MCF 10A (cell line): ENCODE results near the gene CXCL8. TPM values are rescaled to one million over a fixed set of nuclear protein-coding genes. Genes with fewer than 3 reads are reported as not detected.
"Not testable (repeated sequence)": the region's sequence is repeated elsewhere in the genome, so short reads cannot be mapped to it uniquely, and the experiment has no call there.

ENCODE experiments used
- Bru-seq: library from RNA; stranded (reverse); fragments of 400-500 nt; gene quantifications from one replicate; lab custom pipeline; 2021; lab: Mats Ljungman, UMichigan
- BruChase-seq, 2 experiments: library from RNA; stranded (reverse); fragments of 400-500 nt; gene quantifications; one replicate each; lab custom pipeline; 2021; lab: Mats Ljungman, UMichigan
- BruUV-seq: library from RNA; stranded (reverse); fragments of 400-500 nt; replicated peaks from 2 replicates; lab custom pipeline; 2021; lab: Mats Ljungman, UMichigan
- CTCF ChIA-PET: fragments of 300-600 bp; sonication (Branson Sonifier 250); formaldehyde crosslinking; extraction: SDS; loops from one replicate; lab custom pipeline; 2021; ENCODE audit warnings: antibody characterized with exemption, inconsistent platforms; lab: Yijun Ruan, JAX
- POLR2A ChIA-PET: fragments of 300-600, 350-650 bp; sonication (Branson Sonifier 250); formaldehyde crosslinking; extraction: SDS; loops from one replicate; lab custom pipeline; 2020; ENCODE audit warnings: antibody characterized with exemption, inconsistent platforms; lab: Yijun Ruan, JAX
- DNase-seq: peaks from one replicate; pipeline ENCODE4 v3.0.0-alpha.2; 2018; ENCODE audit not compliant: unreplicated experiment
- H3K27ac Mint-ChIP-seq: one replicate; pipeline ENCODE4 v1.8.0; 2022; ENCODE audit warnings: mild to moderate bottlenecking, low read depth, mixed read lengths; ENCODE audit not compliant: unreplicated experiment
- H3K27me3 Mint-ChIP-seq: one replicate; pipeline ENCODE4 v1.8.0; 2022; ENCODE audit warnings: mixed read lengths; ENCODE audit not compliant: insufficient read depth, unreplicated experiment
- H3K36me3 Mint-ChIP-seq: one replicate; pipeline ENCODE4 v1.8.0; 2022; ENCODE audit warnings: mild to moderate bottlenecking, moderate library complexity, mixed read lengths; ENCODE audit not compliant: insufficient read depth, unreplicated experiment
- H3K4me1 Mint-ChIP-seq: one replicate; pipeline ENCODE4 v1.8.0; 2022; ENCODE audit warnings: mixed read lengths; ENCODE audit not compliant: insufficient read depth, unreplicated experiment
- H3K4me3 Mint-ChIP-seq: one replicate; pipeline ENCODE4 v1.8.0; 2022; ENCODE audit warnings: mild to moderate bottlenecking, moderate library complexity, mixed read lengths; ENCODE audit not compliant: unreplicated experiment
- H3K9me3 Mint-ChIP-seq: one replicate; pipeline ENCODE4 v1.8.0; 2022; ENCODE audit warnings: mixed read lengths; ENCODE audit not compliant: unreplicated experiment
- CTCF ChIP-seq: fragments of 200-600 bp; IDR thresholded peaks from one replicate; pipeline ENCODE4 v1.8.0; 2022; ENCODE audit warnings: antibody characterized with exemption, mild to moderate bottlenecking; ENCODE audit not compliant: unreplicated experiment
- intact Hi-C: fragments of 100-400 bp; cut with micrococcal nuclease; formaldehyde crosslinking; loops from 2 replicates; pipeline ENCODE4 v1.14.1; 2022
- long read RNA-seq: library from polyadenylated mRNA; stranded (forward); transcript quantifications from one replicate; pipeline ENCODE4 v2.0.0, GENCODE V29; 2022
- total RNA-seq: library from RNA; stranded (reverse); gene quantifications from 2 replicates; pipeline ENCODE4 v1.2.3, GENCODE V29; 2022

CXCL8 gene
- total RNA-seq (17.0 and 36.2 TPM in 2 replicates), Bru-seq, nascent RNA (percentile 99 among the genes with signal in this experiment), BruChase-seq, experiment 1, labeled RNA remaining after a 6-hour chase (percentile 89 among the genes with signal in this experiment), BruChase-seq, experiment 2, labeled RNA remaining after a 2-hour chase (percentile 95 among the genes with signal in this experiment)
- long read RNA-seq, transcript CXCL8-201 (4 exons, 1,705 nt) = major isoform, 72 of 77 reads
- long read RNA-seq, partial matches to known transcripts = 2 of 77 reads
- long read RNA-seq, other reads (novel, unspliced or antisense) = 3 of 77 reads

DNA sequence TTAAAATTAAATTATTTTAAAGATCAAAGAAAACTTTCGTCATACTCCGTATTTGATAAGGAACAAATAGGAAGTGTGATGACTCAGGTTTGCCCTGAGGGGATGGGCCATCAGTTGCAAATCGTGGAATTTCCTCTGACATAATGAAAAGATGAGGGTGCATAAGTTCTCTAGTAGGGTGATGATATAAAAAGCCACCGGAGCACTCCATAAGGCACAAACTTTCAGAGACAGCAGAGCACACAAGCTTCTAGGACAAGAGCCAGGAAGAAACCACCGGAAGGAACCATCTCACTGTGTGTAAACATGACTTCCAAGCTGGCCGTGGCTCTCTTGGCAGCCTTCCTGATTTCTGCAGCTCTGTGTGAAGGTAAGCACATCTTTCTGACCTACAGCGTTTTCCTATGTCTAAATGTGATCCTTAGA, at the start of gene CXCL8:
TSS of gene CXCL8 (plus strand) at position 217 of the 426 bp plus-strand sequence. CDS start at position 307, 90 bp downstream.
- DNase-seq = peak; percentile 99
- POLR2A ChIA-PET = interaction anchor here (0.6 to 2.0 kb wide), 9 partner anchors 9 to 374 kb away, joined by 3 to 8 read pairs (median 3); no protein-coding TSS in a partner anchor
- BruUV-seq = no TSS peak
- Mint-ChIP-seq H3K27me3 (no peaks in the 10 kb centered on the region), H3K27ac (peak within 1 kb of the TSS; percentile 56), H3K4me1 (peaks cover 18% of the 10 kb centered on the region), H3K9me3 (peaks cover 14% of the 10 kb centered on the region), H3K4me3 (peak within 1 kb of the TSS; percentile 70), H3K36me3 (peaks cover 20% of the 10 kb centered on the region)
- TF ChIP-seq CTCF = no peak
- intact Hi-C loops = no loop called here
- CTCF ChIA-PET = interaction anchor here (0.6 to 2.4 kb wide), 4 partner anchors 11 to 124 kb away, joined by 3 to 10 read pairs (median 3); no protein-coding TSS in a partner anchor

GRCh38 chr4:73691201-73691600, 49.2 kb upstream of the CXCL8 start:
- H3K27me3 Mint-ChIP-seq, intact Hi-C loops, H3K4me3 Mint-ChIP-seq, BruUV-seq, H3K36me3 Mint-ChIP-seq, CTCF ChIA-PET, H3K9me3 Mint-ChIP-seq, POLR2A ChIA-PET, DNase-seq: not testable (repeated sequence)
- Mint-ChIP-seq H3K4me1 (peaks cover 11% of the 10 kb centered on the region), H3K27ac (peak overlapping the region; percentile 8)

DNA sequence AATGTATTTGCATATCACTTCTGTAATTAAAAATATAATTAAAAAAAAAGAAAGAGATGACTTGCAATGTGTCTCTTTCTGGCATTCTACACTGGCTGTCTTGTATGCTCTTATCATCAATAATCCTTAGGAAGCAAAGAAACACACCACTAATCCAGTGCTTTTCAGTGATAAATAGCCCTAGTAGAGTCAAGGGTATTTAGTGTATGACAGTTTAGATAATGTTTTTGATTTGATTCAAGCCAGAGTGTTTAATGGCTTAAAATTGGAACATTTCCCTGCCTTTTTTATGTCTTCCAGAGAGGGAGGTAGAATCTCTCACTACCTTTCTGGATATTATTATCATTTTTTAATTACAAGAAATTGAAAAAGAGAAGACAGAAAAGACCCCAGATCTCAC, 48.6 kb upstream of the CXCL8 start:
- no TSS peak for BruUV-seq
- intact Hi-C loops = no loop called here
- CTCF ChIA-PET = no interaction called here

DNA sequence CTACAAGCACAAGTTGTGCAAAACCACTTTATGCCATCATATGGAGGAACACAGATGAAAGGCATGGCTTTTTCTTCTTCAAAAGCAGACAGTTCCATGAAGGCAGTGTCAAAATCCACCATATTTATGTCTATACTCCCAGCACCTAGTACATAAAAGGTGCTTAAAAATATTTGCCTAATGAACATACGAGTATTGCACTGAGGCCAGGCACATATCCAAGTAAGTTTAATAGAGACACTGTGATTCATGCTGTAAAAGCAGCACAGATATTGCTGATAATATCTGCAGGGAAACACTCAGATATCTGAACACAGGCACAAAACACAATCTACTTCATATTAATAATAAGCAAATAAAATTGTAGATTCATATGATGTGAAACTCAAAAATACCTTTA, 48.1 kb upstream of the CXCL8 start:
- no peak for TF ChIP-seq CTCF
- no peak overlapping the region for H3K27ac Mint-ChIP-seq
- POLR2A ChIA-PET = interaction anchor here (1.0 to 1.7 kb wide), 3 partner anchors 15 to 174 kb away, joined by 4 to 7 read pairs (median 5); no protein-coding TSS in a partner anchor
- no TSS peak for BruUV-seq
- DNase-seq = no peak
- H3K36me3 Mint-ChIP-seq = no peaks in the 10 kb centered on the region
- H3K9me3 Mint-ChIP-seq = no peaks in the 10 kb centered on the region
- intact Hi-C loops = no loop called here
- CTCF ChIA-PET = interaction anchor here (1.0 kb wide), 1 partner anchor 28 kb away, joined by 4 read pairs; no protein-coding TSS in a partner anchor
- no peaks in the 10 kb centered on the region for H3K27me3 Mint-ChIP-seq
- H3K4me1 Mint-ChIP-seq = peaks cover 11% of the 10 kb centered on the region
- no peak overlapping the region for H3K4me3 Mint-ChIP-seq

More for the DNA sequence above, 48.6 kb upstream of the CXCL8 start:
- peaks cover 11% of the 10 kb centered on the region for H3K4me1 Mint-ChIP-seq
- POLR2A ChIA-PET = interaction anchor here (1.6 to 1.7 kb wide), 2 partner anchors 15 to 175 kb away, joined by 4 to 7 read pairs; no protein-coding TSS in a partner anchor
- no peak overlapping the region for H3K27ac Mint-ChIP-seq
- no peak overlapping the region for H3K4me3 Mint-ChIP-seq
- TF ChIP-seq CTCF = no peak
- no peaks in the 10 kb centered on the region for H3K27me3 Mint-ChIP-seq
- DNase-seq = no peak
- H3K36me3 Mint-ChIP-seq = no peaks in the 10 kb centered on the region
- H3K9me3 Mint-ChIP-seq = no peaks in the 10 kb centered on the region
